Sigmoid colon (tissue), 4 donors: ENCODE results near the gene HELZ.

Source experiments
- EP300 ChIP-seq, 4 donors: sonication (generic); formaldehyde crosslinking; IDR thresholded peaks; one replicate each; pipeline ENCODE4 v1.6.1; 2017; ENCODE audit warnings: antibody characterized with exemption in 4 of 4
- POLR2A ChIP-seq, 2 donors: fragments of 450-650 bp; IDR thresholded peaks; one replicate each; pipeline ENCODE4 v1.6.1; 2016; ENCODE audit warnings: antibody characterized with exemption in 2 of 2, mild to moderate bottlenecking in 2 of 2, moderate library complexity in 2 of 2
- POLR2AphosphoS5 ChIP-seq, 4 donors: sonication (generic); formaldehyde crosslinking; IDR thresholded peaks; one replicate each; pipeline ENCODE4 v1.6.1; 2017; ENCODE audit warnings: antibody characterized with exemption in 4 of 4
- TF ChIP-seq, protein P1 (sequence below), 4 experiments: fragments of 450-650 bp in 3 of 4; fragments of 200-600 bp in 1 of 4; IDR thresholded peaks; one replicate each; pipeline ENCODE4 v1.5.1; 2016 to 2019; ENCODE audit warnings: antibody characterized with exemption in 4 of 4, mild to moderate bottlenecking in 3 of 4, moderate library complexity in 2 of 4

- no peak for TF ChIP-seq EP300 (IDR thresholded peaks at IDR 0.05)
- TF ChIP-seq, protein P1, sequence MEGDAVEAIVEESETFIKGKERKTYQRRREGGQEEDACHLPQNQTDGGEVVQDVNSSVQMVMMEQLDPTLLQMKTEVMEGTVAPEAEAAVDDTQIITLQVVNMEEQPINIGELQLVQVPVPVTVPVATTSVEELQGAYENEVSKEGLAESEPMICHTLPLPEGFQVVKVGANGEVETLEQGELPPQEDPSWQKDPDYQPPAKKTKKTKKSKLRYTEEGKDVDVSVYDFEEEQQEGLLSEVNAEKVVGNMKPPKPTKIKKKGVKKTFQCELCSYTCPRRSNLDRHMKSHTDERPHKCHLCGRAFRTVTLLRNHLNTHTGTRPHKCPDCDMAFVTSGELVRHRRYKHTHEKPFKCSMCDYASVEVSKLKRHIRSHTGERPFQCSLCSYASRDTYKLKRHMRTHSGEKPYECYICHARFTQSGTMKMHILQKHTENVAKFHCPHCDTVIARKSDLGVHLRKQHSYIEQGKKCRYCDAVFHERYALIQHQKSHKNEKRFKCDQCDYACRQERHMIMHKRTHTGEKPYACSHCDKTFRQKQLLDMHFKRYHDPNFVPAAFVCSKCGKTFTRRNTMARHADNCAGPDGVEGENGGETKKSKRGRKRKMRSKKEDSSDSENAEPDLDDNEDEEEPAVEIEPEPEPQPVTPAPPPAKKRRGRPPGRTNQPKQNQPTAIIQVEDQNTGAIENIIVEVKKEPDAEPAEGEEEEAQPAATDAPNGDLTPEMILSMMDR (IDR thresholded peaks at IDR 0.05): no peak
- TF ChIP-seq POLR2AphosphoS5 (IDR thresholded peaks at IDR 0.05): no peak
- TF ChIP-seq POLR2A (IDR thresholded peaks at IDR 0.05): no peak
Observed at GRCh38 chr17:67279115-67279514, 34.1 kb upstream of the HELZ start.
